GM12872 (cell line): Measurements from ENCODE around the gene ZNF132.

Experiments
- TF ChIP-seq, protein P1 (sequence below): IDR thresholded peaks from 3 replicates; pipeline ENCODE4 v1.5.1; 2011; ENCODE audit warnings: low read depth, mild to moderate bottlenecking, low read length, moderate library complexity; ENCODE audit not compliant: insufficient read depth

ZNF132 gene

DNA sequence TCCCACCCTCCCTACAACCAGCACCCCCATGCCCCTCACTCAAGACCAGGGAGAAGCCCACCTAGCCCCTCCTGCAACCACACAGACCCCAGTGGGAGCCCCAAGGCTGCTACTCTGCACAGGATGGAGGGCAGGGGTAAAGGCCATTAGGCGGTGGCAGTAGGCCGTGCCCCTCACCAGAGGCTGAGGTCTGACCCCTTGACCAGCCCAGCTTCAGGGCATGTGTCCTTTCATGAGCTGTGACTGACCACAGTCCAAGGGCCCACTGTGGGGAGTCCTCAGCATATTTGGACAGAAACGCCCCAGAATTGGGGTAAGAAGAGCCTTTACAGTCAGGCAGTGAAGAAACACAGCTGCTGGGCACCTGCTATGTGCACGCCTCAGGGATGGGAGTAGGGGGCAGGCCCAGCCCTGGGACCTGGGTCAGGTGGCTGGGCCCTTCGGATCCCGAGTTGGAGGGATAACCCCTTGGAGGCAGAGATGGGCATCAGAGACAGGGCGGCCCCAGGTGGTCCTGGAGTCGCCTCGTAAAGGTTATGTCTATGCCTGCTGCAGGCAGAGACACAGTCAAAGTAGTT is 54.6 kb downstream of the ZNF132 start:
- TF ChIP-seq, protein P1, sequence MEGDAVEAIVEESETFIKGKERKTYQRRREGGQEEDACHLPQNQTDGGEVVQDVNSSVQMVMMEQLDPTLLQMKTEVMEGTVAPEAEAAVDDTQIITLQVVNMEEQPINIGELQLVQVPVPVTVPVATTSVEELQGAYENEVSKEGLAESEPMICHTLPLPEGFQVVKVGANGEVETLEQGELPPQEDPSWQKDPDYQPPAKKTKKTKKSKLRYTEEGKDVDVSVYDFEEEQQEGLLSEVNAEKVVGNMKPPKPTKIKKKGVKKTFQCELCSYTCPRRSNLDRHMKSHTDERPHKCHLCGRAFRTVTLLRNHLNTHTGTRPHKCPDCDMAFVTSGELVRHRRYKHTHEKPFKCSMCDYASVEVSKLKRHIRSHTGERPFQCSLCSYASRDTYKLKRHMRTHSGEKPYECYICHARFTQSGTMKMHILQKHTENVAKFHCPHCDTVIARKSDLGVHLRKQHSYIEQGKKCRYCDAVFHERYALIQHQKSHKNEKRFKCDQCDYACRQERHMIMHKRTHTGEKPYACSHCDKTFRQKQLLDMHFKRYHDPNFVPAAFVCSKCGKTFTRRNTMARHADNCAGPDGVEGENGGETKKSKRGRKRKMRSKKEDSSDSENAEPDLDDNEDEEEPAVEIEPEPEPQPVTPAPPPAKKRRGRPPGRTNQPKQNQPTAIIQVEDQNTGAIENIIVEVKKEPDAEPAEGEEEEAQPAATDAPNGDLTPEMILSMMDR: no peak

DNA sequence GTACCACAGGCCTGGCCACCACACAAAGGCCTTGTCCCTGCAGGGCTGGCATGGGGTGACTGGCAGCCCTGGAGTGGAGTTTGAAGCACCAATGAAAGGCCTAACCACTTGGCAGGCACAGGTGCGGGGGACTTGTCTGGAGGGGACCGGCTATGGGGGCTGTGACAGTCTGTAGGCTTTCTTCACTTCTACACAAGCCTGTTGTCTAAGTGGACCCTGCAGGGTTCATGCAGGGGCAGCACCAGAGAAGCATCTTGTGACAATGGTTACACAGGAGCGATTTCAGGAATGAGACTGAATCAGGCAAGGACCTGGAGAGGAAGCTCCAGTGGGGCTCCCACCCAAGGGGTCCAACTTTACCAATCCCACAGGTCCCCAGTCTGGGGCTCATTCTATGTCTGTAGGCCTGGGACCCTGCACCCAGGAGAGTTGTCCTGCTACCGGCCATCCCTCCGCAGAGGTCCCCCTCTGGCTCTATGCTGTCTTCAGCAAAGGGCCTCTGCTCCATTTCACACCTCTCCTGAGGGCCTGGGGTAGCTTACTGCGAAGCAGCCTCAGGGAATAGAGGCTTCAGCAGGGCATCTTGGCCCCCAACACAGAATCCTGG is 56.9 kb downstream of the ZNF132 start:
- TF ChIP-seq, protein P1: no peak
